Endodermal cell (in vitro differentiated cells): ENCODE data around the gene ONECUT3. TPM values are rescaled to one million over a fixed set of nuclear protein-coding genes. Genes with fewer than 3 reads are reported as not detected.
A peak's percentile ranks its signal among the peaks of the same experiment; 100 is the strongest.

Experiments
- DNase-seq: peaks from one replicate; pipeline ENCODE4 v3.0.0-alpha.2; 2017
- H3K27ac ChIP-seq: 2 replicates; pipeline ENCODE4 v1.5.1; 2013; ENCODE audit warnings: mild to moderate bottlenecking, low read depth, low read length, moderate library complexity
- H3K27me3 ChIP-seq: 2 replicates; pipeline ENCODE4 v1.6.1; 2013; ENCODE audit warnings: mild to moderate bottlenecking, low read length, moderate library complexity; ENCODE audit not compliant: insufficient read depth, control insufficient read depth, poor library complexity, severe bottlenecking
- H3K36me3 ChIP-seq: 2 replicates; pipeline ENCODE4 v1.7.0; 2013; ENCODE audit warnings: mild to moderate bottlenecking, low read length, moderate library complexity; ENCODE audit not compliant: control insufficient read depth, insufficient read depth
- H3K4me1 ChIP-seq: one replicate; pipeline ENCODE4 v1.7.0; 2013; ENCODE audit warnings: low read length; ENCODE audit not compliant: control insufficient read depth, insufficient read depth
- H3K4me3 ChIP-seq: 2 replicates; pipeline ENCODE4 v1.5.1; 2013; ENCODE audit warnings: mild to moderate bottlenecking, low read length, moderate library complexity
- H3K9ac ChIP-seq: 2 replicates; pipeline ENCODE4 v1.6.1; 2013; ENCODE audit warnings: mild to moderate bottlenecking, low read length, moderate library complexity; ENCODE audit not compliant: poor library complexity, severe bottlenecking; ENCODE audit errors: extremely low read depth
- H3K9me3 ChIP-seq: 2 replicates; pipeline ENCODE4 v1.6.1; 2013; ENCODE audit warnings: mild to moderate bottlenecking, low read length, moderate library complexity; ENCODE audit not compliant: control insufficient read depth
- H3K27ac Mint-ChIP-seq: 2 replicates; pipeline ENCODE4 v1.8.0; 2020; ENCODE audit warnings: mixed read lengths
- H3K27me3 Mint-ChIP-seq: 2 replicates; pipeline ENCODE4 v1.8.0; 2021; ENCODE audit warnings: mild to moderate bottlenecking, mixed read lengths; ENCODE audit not compliant: insufficient read depth
- H3K36me3 Mint-ChIP-seq: 2 replicates; pipeline ENCODE4 v1.8.0; 2020; ENCODE audit warnings: low read depth, mixed read lengths
- H3K4me1 Mint-ChIP-seq: 2 replicates; pipeline ENCODE4 v1.8.0; 2020; ENCODE audit warnings: mixed read lengths
- H3K4me3 Mint-ChIP-seq: 2 replicates; pipeline ENCODE4 v1.8.0; 2020; ENCODE audit warnings: mild to moderate bottlenecking, moderate library complexity, mixed read lengths
- H3K9me3 Mint-ChIP-seq: 2 replicates; pipeline ENCODE4 v1.8.0; 2020; ENCODE audit warnings: mild to moderate bottlenecking, mixed read lengths
- CTCF ChIP-seq: fragments of 200-600 bp; sonication (generic); conservative IDR thresholded peaks from 2 replicates; pipeline ENCODE4 v1.5.0; 2021; ENCODE audit warnings: antibody characterized with exemption, mild to moderate bottlenecking
- WGBS, 2 experiments: methylation state at CpG; one replicate each; pipeline versions ENCODE4 v1.1.5 to v1.1.7; 2013; ENCODE audit warnings: missing lambda C conversion rate in 2 of 2, mixed read lengths in 1 of 2; ENCODE audit not compliant: insufficient coverage in 1 of 2, insufficient read length in 1 of 2; 5-methylcytosine and 5-hydroxymethylcytosine counted together
- total RNA-seq, 2 donors: library from RNA; stranded (reverse); fragmentation: NEBNext Ultra II Directional in 1 of 2; extraction: Animal tissue kit (Norgen Biotek cat#: 25700) in 1 of 2; gene quantifications; 2 replicates in 1 of 2; 3 replicates in 1 of 2; pipeline ENCODE4 v1.2.1, GENCODE V29; 2021

The ONECUT3 gene
- total RNA-seq, 2 donors from 2014 or later = 0.04 TPM; not detected in 1

- Mint-ChIP-seq H3K9me3 (no peaks in the 10 kb centered on the region), H3K27ac (no peak overlapping the region), H3K36me3 (no peaks in the 10 kb centered on the region), H3K27me3 (peaks cover 87% of the 10 kb centered on the region), H3K4me1 (peaks cover 4% of the 10 kb centered on the region), H3K4me3 (no peak overlapping the region)
- TF ChIP-seq CTCF = peak; percentile 3
- 1 to 3% methylated on average over 29 to 86 of the region's 86 CpGs for WGBS, 2 experiments
- peaks cover 2% of the 10 kb centered on the region for H3K4me1 ChIP-seq
- peaks cover 90% of the 10 kb centered on the region for H3K27me3 ChIP-seq
- no peak overlapping the region for H3K9ac ChIP-seq
- no peaks in the 10 kb centered on the region for H3K9me3 ChIP-seq
- no peak overlapping the region for H3K27ac ChIP-seq
- DNase-seq = peak; percentile 49
- no peaks in the 10 kb centered on the region for H3K36me3 ChIP-seq
- H3K4me3 ChIP-seq = no peak overlapping the region
These were observed 4.3 kb downstream of the ONECUT3 start for GRCh38 chr19:1757468-1758230.

GRCh38 chr19:1758231-1758577, 4.9 kb downstream of the ONECUT3 start:
- Histone ChIP-seq H3K9ac (no peak overlapping the region), H3K36me3 (no peaks in the 10 kb centered on the region), H3K27me3 (peaks cover 90% of the 10 kb centered on the region), H3K27ac (no peak overlapping the region), H3K4me1 (peaks cover 2% of the 10 kb centered on the region), H3K9me3 (no peaks in the 10 kb centered on the region), H3K4me3 (no peak overlapping the region)
- DNase-seq = no peak
- Mint-ChIP-seq H3K36me3 (no peaks in the 10 kb centered on the region), H3K4me3 (no peak overlapping the region), H3K27me3 (peaks cover 87% of the 10 kb centered on the region), H3K9me3 (no peaks in the 10 kb centered on the region), H3K27ac (no peak overlapping the region), H3K4me1 (peaks cover 4% of the 10 kb centered on the region)
- WGBS, 2 experiments = 2 to 18% methylated on average over 6 to 10 of the region's 10 CpGs
- TF ChIP-seq CTCF = no peak

- Mint-ChIP-seq H3K4me1 (peaks cover 4% of the 10 kb centered on the region), H3K4me3 (no peak overlapping the region), H3K9me3 (no peaks in the 10 kb centered on the region), H3K27me3 (peaks cover 96% of the 10 kb centered on the region), H3K27ac (no peak overlapping the region), H3K36me3 (no peaks in the 10 kb centered on the region)
- Histone ChIP-seq H3K36me3 (no peaks in the 10 kb centered on the region), H3K4me1 (peaks cover 2% of the 10 kb centered on the region), H3K27ac (no peak overlapping the region), H3K9me3 (no peaks in the 10 kb centered on the region), H3K27me3 (peaks cover 98% of the 10 kb centered on the region), H3K4me3 (no peak overlapping the region), H3K9ac (no peak overlapping the region)
- TF ChIP-seq CTCF = no peak
- DNase-seq = no peak
- 35 to 40% methylated on average over 10 to 13 of the region's 16 CpGs for WGBS, 2 experiments
These were observed 5.9 kb downstream of the ONECUT3 start for GRCh38 chr19:1758959-1759903.
